ENCODE measurements around the gene MTMR3.

GRCh38 chr22:29848111-29848510 lies 34.9 kb upstream of the MTMR3 start:
- TF ChIP-seq, protein P1, sequence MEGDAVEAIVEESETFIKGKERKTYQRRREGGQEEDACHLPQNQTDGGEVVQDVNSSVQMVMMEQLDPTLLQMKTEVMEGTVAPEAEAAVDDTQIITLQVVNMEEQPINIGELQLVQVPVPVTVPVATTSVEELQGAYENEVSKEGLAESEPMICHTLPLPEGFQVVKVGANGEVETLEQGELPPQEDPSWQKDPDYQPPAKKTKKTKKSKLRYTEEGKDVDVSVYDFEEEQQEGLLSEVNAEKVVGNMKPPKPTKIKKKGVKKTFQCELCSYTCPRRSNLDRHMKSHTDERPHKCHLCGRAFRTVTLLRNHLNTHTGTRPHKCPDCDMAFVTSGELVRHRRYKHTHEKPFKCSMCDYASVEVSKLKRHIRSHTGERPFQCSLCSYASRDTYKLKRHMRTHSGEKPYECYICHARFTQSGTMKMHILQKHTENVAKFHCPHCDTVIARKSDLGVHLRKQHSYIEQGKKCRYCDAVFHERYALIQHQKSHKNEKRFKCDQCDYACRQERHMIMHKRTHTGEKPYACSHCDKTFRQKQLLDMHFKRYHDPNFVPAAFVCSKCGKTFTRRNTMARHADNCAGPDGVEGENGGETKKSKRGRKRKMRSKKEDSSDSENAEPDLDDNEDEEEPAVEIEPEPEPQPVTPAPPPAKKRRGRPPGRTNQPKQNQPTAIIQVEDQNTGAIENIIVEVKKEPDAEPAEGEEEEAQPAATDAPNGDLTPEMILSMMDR (IDR thresholded peaks at IDR 0.05): no peak
- TF ChIP-seq POLR2A (IDR thresholded peaks at IDR 0.05) (no peak), POLR2AphosphoS5 (IDR thresholded peaks at IDR 0.05) (no peak)

Data from breast epithelium (tissue), 3 donors.